Upper lobe of left lung (tissue), 4 donors: ENCODE results near the gene ESPNL.

Experiments used
- CTCF ChIP-seq, 6 experiments: fragments of 450-650 bp in 4 of 6; fragments of 200-600 bp in 2 of 6; sonication (generic) in 2 of 6; IDR thresholded peaks; one replicate each; pipeline ENCODE4 v1.5.1; 2016 to 2019; ENCODE audit warnings: antibody characterized with exemption in 6 of 6
- EP300 ChIP-seq, 4 donors: sonication (generic); formaldehyde crosslinking; IDR thresholded peaks; one replicate each; pipeline ENCODE4 v1.5.1; 2017; ENCODE audit warnings: antibody characterized with exemption in 4 of 4, control low read depth in 2 of 4
- POLR2A ChIP-seq, 4 donors: fragments of 450-650 bp; IDR thresholded peaks; one replicate each; pipeline ENCODE4 v1.5.1; 2016 to 2017; ENCODE audit warnings: antibody characterized with exemption in 4 of 4, mild to moderate bottlenecking in 2 of 4
- POLR2AphosphoS5 ChIP-seq, 2 donors: sonication (generic); formaldehyde crosslinking; IDR thresholded peaks; one replicate each; pipeline ENCODE4 v1.5.1; 2017; ENCODE audit warnings: antibody characterized with exemption in 2 of 2

GRCh38 chr2:238160206-238161129 is 60.3 kb downstream of the ESPNL start:
- TF ChIP-seq POLR2A (IDR thresholded peaks at IDR 0.05) (no peak), CTCF (IDR thresholded peaks at IDR 0.05) (no peak), POLR2AphosphoS5 (IDR thresholded peaks at IDR 0.05) (no peak), EP300 (IDR thresholded peaks at IDR 0.05) (no peak)
